GM12875 (cell line): ENCODE results near the gene TPTE2.
"Not testable (repeated sequence)": the region's sequence is repeated elsewhere in the genome, so short reads cannot be mapped to it uniquely, and the experiment has no call there.

Experiments
- H3K4me3 ChIP-seq: one replicate; pipeline ENCODE4 v1.5.1; 2011; ENCODE audit warnings: low read depth, low read length, control low read depth
- TF ChIP-seq, protein P1 (sequence below): IDR thresholded peaks from 2 replicates; pipeline ENCODE4 v1.5.1; 2011; ENCODE audit warnings: low read depth, mild to moderate bottlenecking, control low read depth, inconsistent platforms, low read length, moderate library complexity, borderline replicate concordance; ENCODE audit not compliant: insufficient read depth

The TPTE2 gene

GRCh38 chr13:19567820-19568534, 6.6 kb upstream of the TPTE2 start:
- TF ChIP-seq, protein P1, sequence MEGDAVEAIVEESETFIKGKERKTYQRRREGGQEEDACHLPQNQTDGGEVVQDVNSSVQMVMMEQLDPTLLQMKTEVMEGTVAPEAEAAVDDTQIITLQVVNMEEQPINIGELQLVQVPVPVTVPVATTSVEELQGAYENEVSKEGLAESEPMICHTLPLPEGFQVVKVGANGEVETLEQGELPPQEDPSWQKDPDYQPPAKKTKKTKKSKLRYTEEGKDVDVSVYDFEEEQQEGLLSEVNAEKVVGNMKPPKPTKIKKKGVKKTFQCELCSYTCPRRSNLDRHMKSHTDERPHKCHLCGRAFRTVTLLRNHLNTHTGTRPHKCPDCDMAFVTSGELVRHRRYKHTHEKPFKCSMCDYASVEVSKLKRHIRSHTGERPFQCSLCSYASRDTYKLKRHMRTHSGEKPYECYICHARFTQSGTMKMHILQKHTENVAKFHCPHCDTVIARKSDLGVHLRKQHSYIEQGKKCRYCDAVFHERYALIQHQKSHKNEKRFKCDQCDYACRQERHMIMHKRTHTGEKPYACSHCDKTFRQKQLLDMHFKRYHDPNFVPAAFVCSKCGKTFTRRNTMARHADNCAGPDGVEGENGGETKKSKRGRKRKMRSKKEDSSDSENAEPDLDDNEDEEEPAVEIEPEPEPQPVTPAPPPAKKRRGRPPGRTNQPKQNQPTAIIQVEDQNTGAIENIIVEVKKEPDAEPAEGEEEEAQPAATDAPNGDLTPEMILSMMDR, result no peak
- no peak overlapping the region for H3K4me3 ChIP-seq

DNA sequence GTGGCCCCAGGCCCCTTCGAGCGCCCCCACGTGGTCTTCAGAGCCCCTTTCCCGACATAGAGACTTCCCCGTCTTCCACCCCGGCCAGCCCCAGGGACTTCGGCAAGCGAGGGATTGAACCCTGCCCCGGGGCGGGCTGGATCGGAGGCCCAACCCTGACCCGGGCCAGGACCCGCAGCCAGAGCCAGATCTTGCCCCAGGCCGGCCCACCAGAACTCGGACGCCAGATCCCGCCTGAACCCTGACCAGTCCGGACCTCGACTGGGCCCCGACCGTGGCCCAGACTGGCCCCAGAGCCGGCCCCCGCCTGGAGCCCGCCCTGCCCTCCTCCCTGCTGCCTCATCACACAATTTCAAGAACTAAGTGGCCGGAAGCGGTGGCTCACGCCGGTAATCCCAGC, 253 bp upstream of the TPTE2 start:
- TF ChIP-seq, protein P1, result no peak
- no peak overlapping the region for H3K4me3 ChIP-seq

DNA sequence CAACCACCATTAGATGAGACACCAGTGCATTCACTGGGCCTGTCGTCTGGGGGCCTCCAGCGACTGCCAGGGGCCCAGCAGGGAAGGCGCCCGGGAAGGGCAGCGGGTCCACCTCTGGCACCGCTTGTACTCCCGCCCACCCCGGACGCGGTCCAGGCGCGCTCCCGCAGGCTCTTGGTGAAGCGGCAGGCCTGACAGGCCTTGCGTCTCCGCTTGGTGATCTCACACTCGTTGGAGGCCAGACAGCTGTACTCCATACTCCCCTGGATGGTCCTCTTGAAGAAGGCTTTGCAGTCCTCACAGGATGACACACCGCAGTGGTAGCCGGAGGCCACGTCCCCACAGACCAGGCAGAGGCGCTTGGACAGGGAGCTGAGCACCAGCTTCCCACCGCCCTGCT, 660 bp downstream of the TPTE2 start:
- H3K4me3 ChIP-seq, result not testable (repeated sequence)

- not testable (repeated sequence) for H3K4me3 ChIP-seq
Measured at GRCh38 chr13:19559739-19560138, 1.6 kb downstream of the TPTE2 start.

- H3K4me3 ChIP-seq, result not testable (repeated sequence)
Measured at GRCh38 chr13:19557287-19557686, 4.0 kb downstream of the TPTE2 start.

GRCh38 chr13:19549245-19549644, 12.1 kb downstream of the TPTE2 start:
- H3K4me3 ChIP-seq, result not testable (repeated sequence)

DNA sequence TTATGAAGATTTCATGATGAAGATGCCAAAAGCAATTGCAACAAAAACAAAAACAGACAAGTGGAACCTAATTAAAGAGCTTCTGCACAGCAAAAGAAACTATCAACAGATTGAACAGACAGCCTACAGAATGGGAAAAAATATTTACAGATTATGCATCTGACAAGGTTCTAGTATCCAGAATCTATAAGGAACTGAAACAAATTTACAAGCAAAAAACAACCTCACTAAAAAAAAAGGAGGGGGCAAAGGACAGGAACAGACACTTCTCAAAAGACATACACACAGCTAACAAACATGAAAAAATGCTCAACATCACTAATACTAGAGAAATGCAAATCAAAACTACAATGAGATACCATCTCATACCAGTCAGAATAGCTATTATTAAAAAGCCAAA, 35.7 kb downstream of the TPTE2 start:
- H3K4me3 ChIP-seq, result not testable (repeated sequence)

DNA sequence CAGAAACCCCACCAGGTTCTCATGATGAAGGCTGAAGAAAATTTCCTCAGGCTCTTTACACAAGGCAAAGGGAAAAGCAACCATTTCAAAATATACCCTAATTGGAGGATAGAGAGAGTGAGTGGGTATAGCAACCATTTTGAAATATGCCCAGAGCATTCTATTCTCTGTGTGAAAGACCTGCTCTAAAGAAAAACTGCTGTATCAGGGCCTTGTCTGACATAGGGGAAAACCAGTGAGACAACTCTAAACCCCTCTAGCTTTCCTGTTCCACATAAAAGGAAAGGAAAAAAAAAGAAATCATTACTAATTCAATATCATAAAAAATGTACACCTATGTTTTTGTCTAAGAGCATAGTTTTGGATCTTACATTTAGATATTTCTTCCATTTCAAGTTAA, 42.3 kb downstream of the TPTE2 start:
- H3K4me3 ChIP-seq, result no peak overlapping the region
- TF ChIP-seq, protein P1, result no peak

GRCh38 chr13:19507623-19508022, 53.7 kb downstream of the TPTE2 start:
- not testable (repeated sequence) for H3K4me3 ChIP-seq

- not testable (repeated sequence) for H3K4me3 ChIP-seq
Measured at GRCh38 chr13:19460126-19460525, 101.2 kb downstream of the TPTE2 start.

DNA sequence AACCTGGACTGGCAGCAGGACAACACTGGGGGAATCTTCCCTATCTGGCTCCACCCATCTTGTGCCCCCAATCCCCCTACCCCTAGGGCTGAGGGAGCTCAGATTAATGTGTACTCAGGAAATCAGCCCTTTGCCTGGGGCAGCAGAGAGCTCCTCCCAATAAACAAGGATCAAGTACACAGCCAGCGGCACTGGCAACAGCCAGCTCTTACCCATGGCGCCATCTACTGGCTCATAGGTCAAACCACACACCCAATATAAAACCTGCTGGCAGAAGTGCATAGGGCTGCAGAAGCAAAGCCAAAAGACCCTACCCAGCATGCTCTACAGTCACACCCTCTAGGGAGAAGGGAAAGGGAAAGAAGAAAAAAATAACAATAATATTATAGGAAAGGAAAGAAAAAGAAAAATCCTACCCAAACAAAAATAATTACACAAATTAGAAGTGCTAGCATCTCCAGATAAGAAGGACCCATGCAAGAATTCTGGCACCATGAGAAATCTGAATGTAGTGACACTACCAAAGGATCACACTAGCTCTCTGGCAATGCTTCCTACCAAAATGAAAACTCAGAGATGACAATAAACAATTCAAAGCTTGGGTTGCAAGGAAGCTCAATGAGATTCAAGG, 122.2 kb downstream of the TPTE2 start:
- H3K4me3 ChIP-seq, result not testable (repeated sequence)
- TF ChIP-seq, protein P1, result 0 out of 2 replicates have a peak, but pooled peaks have one; percentile 14

GRCh38 chr13:19437780-19438179, 123.6 kb downstream of the TPTE2 start:
- not testable (repeated sequence) for H3K4me3 ChIP-seq

- not testable (repeated sequence) for H3K4me3 ChIP-seq
Measured at GRCh38 chr13:19422236-19422635, 139.1 kb downstream of the TPTE2 start.

- H3K4me3 ChIP-seq, result not testable (repeated sequence)
Measured at GRCh38 chr13:19412494-19412893, 148.8 kb downstream of the TPTE2 start.

- H3K4me3 ChIP-seq, result not testable (repeated sequence)
Measured at GRCh38 chr13:19382746-19383511, 178.4 kb downstream of the TPTE2 start.
